ENCODE data around the gene SNAPC4. TPM values are rescaled to one million over a fixed set of nuclear protein-coding genes. Genes with fewer than 3 reads are reported as not detected.

The SNAPC4 gene
- polyA plus RNA-seq, 1 donor = 11.3 TPM

Other genes starting within 250 kb of the SNAPC4 start
- gene LHX3, start 195.0 kb downstream of the SNAPC4 start, polyA plus RNA-seq = not detected
- 11.9 TPM for gene QSOX2, start 154.4 kb downstream of the SNAPC4 start, polyA plus RNA-seq
- 2.0 TPM for gene CCDC187, start 96.1 kb downstream of the SNAPC4 start, polyA plus RNA-seq
- gene GPSM1, start 72.6 kb downstream of the SNAPC4 start, polyA plus RNA-seq = 39.9 TPM
- 17.0 TPM for gene DNLZ, start 36.4 kb downstream of the SNAPC4 start, polyA plus RNA-seq
- 2.4 TPM for gene CARD9, start 26.5 kb downstream of the SNAPC4 start, polyA plus RNA-seq
- 50.1 TPM for gene ENTR1, start 10.4 kb upstream of the SNAPC4 start, polyA plus RNA-seq
- gene PMPCA, start 10.5 kb upstream of the SNAPC4 start, polyA plus RNA-seq = 64.7 TPM
- gene INPP5E, start 39.7 kb upstream of the SNAPC4 start, polyA plus RNA-seq = 12.8 TPM
- gene SEC16A, start 82.9 kb upstream of the SNAPC4 start, polyA plus RNA-seq = 51.4 TPM
- 13.4 TPM for gene NOTCH1, start 145.9 kb upstream of the SNAPC4 start, polyA plus RNA-seq